D341Med (cell line): Measurements from ENCODE around the gene GBX2.

Experiments
- DNase-seq: peaks from one replicate; pipeline ENCODE4 v3.0.0; 2012; ENCODE audit warnings: low spot score

GBX2 gene

GRCh38 chr2:236167297-236168109, 683 bp downstream of the GBX2 start:
- no peak for DNase-seq

DNA sequence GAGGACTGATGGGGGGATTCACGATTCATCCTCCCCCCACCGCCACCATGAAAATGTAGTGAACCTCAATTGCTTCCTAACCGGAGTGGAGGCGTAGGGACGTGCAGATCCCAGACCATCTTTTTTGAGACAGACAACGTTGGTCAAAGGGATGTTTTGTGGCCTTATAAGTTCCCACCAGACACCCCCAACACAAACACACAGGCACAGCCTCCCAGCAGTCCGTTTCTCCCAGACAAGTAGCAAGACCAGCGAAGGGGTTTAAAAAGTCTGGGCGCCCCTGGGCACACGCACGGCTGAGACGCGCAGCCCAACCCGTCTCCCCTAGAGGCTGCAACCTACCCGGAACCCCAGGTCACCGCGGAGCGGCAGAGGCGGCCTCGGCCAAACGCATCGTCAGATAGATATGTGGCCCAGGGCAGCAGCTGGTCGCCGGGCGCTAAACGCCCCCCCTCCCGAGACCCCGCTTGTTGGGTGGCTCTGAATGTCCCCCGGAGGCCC, 1.3 kb downstream of the GBX2 start:
- DNase-seq, result no peak

DNA sequence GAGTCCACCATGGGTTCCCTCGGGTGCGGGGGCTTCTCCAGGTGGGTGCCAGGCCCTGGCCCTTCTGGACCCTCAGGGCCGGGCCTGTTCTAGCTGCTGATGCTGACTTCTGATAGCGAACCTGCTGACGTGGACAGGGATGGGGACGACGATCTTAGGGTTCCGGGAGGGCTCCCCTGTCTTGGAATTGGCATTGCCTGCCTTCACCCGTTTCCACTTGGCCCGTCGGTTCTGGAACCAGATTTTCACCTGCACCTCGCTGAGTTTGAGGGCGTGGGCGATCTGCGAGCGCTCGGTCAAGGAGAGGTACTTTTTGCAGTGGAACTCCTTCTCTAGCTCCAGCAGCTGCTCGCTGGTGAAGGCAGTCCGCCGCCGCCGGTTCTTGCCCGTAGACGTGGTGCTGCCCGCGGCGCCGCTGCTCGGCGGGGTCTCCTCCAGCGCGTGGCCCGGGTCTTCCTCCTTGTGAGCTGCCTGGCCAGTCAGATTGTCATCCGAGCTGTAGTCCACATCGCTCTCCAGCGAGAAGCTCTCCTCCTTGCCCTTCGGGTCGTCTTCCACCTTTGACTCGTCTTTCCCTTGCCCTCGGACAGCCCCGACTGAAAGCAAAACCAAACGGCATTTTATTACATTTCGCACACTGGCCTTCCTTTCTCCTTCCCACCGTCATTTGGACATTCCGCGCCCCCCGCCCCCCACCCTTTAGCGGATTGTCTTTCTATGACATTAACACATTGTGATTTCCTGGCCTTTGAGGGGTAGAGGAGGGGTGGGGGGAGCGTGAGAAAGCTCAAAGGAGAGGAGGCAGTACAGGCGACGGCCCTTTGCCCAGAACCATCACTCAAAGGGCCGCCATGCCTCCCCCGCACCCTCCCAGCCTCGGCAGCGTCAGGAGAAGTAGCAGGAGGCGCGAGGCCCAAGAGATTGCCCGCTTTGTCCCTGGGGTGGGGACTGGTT, 2.1 kb downstream of the GBX2 start:
- DNase-seq, result no peak

GRCh38 chr2:236164925-236165841, 3.0 kb downstream of the GBX2 start:
- no peak for DNase-seq

DNA sequence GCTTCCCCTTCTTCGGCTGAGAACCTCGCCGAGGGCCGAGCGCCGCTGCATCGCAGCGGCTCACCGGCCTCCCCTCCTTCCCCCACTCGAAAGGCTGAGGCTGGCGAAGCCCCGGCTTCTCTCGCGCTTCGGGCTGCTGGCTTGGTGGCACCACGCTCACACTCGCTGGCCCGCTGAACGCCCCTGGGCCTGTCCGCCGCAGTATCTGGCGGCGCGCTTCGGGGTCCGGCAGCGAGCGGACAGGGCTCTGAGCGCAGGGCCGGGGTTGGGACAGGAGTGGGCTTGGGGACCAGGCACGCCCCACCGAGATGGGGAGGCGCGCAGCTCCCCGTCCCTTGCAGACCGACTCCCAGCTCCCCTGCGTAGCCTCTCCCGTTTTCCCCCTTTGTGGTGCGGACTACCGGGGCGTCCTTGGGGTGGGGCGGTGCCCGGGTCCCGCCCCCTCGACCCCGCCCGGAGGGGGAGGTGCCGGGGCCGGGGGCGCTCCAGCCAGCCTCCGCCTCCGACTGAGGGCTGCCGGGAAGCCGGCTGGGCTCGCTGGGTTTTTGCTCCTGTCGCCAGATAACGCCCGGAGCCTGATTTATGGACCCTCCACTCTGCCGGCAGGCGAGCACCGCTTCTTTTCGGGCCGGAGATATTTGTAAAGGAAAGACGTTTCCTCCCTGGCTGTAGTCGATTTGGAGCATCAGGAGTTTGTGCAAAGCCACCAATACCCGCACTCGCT, 3.8 kb downstream of the GBX2 start:
- DNase-seq, result no peak

- DNase-seq, result no peak
Observed at GRCh38 chr2:236163471-236164200, 4.5 kb downstream of the GBX2 start.

DNA sequence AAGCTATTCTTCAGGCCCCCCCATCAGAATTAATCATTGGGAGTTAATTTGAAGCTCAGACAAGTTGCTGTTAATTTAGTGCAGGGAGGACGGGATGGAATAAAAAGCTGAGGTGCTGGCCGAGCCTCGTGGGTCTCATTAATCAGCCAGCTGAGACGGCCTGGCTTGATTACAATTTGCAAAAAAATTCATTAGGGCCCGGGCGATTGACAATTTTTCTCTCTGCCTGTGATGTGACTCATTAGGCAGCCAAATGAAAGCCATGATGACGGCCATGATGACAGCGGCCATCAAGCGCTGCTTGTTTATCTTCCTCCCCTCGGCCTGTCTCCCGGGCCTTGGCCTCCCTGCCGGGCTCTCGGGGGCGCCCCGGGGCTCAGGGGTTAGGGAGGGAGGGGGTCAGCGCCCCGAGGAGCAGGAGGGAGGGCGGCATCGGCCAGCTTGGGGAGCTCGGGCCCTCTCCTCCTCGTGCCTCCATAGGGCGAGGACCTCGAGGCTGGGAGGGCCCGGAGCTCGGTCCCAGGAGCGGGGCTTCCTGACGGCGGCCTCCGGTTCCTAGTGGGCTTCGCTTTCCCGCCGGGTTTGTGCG, 5.2 kb downstream of the GBX2 start:
- DNase-seq, result no peak

- no peak for DNase-seq
Observed at GRCh38 chr2:236162031-236162845, 5.9 kb downstream of the GBX2 start.

DNA sequence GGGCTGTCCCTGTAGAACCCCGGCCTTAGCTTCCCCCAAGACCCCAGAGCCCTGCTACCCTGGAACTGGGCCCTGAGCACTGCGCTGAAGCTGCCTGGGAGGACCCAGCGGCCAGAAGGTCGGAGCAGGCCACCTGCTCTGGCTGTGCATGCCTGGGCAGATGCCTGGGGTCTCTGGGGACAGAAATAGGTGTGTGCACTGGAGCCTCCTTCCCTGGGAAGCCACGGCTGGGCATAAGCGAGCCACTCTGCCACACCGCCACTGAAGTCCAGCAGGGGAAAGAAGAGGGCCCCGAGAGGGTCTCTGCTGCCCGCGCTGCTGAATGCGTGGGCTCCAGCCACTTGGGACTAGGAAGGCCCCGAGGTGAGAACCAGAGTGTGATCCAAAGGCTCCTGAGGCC, 6.7 kb downstream of the GBX2 start:
- DNase-seq, result no peak

- no peak for DNase-seq
Observed at GRCh38 chr2:236161082-236161462, 7.1 kb downstream of the GBX2 start.

- no peak for DNase-seq
Observed at GRCh38 chr2:236160366-236161081, 7.7 kb downstream of the GBX2 start.

DNA sequence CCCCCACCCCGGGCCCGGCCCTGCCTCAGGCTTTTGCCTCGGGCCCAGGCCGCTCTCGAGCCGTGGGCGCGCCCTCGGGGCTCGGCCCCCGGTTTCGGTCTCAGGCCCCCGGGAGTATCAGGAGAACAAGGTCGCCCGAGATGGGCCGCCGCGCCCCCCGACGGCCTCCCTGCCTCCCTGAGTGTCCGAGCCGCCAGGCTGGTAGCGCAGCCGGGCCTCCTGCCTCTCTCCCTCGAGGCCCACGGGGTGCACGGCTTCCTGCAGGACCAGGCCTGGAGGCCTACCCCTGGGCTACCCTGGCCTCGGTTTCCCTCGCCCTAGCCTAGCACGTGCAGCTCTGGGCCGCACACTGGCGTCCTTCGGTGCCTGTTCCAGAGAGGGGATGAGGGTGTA, 8.4 kb downstream of the GBX2 start:
- no peak for DNase-seq

DNA sequence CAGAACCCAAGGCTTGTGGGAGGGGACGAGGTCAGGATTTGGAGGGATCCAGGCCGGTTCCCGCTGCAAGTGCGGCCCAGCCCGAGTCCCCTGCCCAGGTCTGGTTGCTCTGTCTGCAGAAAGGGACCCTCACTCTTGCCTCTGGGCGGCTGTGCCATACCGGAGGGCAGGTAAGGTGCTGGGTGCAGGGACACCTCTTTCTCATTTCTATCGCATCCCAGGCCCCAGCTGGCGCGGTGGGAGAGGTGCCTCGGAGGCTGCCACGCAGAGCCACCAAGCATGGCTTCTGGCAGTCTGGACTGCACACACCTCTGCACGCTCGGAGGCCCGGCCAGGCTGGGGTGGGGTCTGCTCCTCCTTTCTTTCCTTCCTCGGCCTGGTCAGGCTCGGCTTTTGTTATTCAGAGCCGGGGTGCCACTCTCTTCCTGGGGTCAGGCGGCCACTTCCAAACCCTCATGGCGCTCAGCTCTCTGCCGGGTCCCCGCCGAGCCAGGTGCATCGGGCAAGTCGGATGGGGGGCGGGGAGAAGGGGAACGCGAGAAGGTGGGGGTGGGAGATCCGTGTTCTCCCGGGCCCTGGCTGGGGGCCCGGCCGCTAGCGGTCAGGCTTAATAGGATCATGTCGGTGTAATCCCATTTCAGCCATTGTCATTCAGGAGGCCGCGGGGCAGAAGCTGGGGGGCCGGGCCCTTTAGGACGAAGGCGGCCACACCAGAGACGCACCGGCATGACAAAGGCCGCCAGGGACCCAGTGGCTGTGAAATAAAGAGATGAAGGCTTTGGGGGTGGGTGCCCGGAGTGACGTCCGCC, 9.0 kb downstream of the GBX2 start:
- no peak for DNase-seq

GRCh38 chr2:236157815-236158498, 10.2 kb downstream of the GBX2 start:
- DNase-seq, result no peak

DNA sequence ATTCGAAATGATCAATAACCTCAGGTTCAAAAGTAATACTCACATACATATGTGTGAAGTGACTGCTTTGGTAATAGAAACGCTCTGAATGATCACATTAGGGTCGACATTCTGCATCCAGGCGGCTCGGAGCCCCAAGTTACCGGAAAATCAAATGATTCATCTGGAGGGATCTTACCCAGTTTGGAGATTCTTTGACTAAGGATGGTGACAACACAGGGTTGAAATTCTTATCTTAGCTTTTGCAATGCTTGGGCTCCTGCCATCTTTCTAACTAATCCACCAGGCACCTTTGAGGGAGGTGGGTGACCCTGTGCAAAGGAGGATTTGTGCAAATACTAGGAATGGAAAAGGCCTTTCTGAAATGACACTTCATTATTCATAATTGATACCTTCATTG, 10.8 kb downstream of the GBX2 start:
- DNase-seq, result no peak

DNA sequence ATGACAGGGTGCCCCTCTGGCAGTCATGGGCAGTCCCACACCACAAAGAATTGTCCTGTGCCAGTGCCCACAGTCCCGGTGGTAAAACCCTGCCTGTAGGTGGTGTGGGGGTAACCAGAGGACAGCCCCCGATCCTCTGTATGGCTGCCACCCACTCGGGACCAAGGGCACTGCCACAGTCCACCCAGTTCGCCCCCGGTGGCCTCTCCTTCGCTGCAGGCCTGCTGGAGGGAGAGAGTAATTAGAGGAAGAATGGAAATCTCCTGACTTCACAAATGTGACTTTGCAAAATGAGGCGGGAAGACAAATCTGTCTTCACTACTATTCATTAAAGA, 11.4 kb downstream of the GBX2 start:
- DNase-seq, result no peak
